ENCODE data around the gene PAQR4.

DNA sequence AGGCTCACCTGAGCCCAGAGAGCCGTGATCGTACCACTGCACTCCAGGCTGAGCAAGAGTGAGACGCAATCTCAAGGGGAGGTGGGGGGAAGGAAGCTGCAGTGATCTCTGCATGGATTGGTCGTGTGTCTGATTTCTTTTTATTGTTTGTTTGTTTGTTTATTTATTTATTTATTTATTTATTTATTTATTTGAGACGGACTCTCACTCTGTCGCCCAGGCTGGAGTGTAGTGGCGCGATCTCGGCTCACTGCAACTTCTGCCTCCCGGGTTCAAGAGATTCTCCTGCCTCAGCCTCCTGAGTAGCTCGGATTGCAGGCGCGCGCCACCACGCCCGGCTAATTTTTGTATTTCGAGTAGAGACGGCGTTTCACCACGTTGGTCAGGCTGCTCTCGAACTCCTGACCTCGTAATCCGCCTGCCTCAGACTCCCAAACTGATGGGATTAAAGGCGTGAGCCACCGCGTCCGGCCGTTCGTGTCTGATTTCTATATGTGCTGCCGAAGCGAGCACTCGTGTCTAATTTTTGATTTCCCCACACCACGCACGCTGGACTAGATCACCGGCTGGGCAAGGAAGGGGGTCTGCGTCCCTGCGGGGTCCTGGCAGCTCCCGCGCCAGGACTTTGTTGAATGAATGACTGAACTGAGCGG, 50.6 kb downstream of the PAQR4 start:
- no peak for TF ChIP-seq POLR2A (IDR thresholded peaks at IDR 0.05)
- TF ChIP-seq, protein P1, sequence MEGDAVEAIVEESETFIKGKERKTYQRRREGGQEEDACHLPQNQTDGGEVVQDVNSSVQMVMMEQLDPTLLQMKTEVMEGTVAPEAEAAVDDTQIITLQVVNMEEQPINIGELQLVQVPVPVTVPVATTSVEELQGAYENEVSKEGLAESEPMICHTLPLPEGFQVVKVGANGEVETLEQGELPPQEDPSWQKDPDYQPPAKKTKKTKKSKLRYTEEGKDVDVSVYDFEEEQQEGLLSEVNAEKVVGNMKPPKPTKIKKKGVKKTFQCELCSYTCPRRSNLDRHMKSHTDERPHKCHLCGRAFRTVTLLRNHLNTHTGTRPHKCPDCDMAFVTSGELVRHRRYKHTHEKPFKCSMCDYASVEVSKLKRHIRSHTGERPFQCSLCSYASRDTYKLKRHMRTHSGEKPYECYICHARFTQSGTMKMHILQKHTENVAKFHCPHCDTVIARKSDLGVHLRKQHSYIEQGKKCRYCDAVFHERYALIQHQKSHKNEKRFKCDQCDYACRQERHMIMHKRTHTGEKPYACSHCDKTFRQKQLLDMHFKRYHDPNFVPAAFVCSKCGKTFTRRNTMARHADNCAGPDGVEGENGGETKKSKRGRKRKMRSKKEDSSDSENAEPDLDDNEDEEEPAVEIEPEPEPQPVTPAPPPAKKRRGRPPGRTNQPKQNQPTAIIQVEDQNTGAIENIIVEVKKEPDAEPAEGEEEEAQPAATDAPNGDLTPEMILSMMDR (IDR thresholded peaks at IDR 0.05), result no peak
- no peak for TF ChIP-seq POLR2AphosphoS5 (IDR thresholded peaks at IDR 0.05)
- no peak for TF ChIP-seq EP300 (IDR thresholded peaks at IDR 0.05)
